Subcutaneous abdominal adipose tissue (tissue), 5 donors: ENCODE data around the gene TRIM4.
"Not testable (repeated sequence)": the region's sequence is repeated elsewhere in the genome, so short reads cannot be mapped to it uniquely, and the experiment has no call there.

Experiments
- H3K27ac ChIP-seq: one replicate; pipeline ENCODE4 v1.7.0; 2013; ENCODE audit warnings: low read depth, mild to moderate bottlenecking, inconsistent platforms, low read length, moderate library complexity
- H3K27me3 ChIP-seq, 5 donors: one replicate each; pipeline ENCODE4 v1.7.0; 2013; ENCODE audit warnings: low read length in 5 of 5, inconsistent platforms in 1 of 5; ENCODE audit not compliant: control insufficient read depth in 5 of 5, insufficient read depth in 4 of 5
- H3K36me3 ChIP-seq, 5 donors: one replicate each; pipeline ENCODE4 v1.7.0; 2013; ENCODE audit warnings: low read length in 5 of 5; ENCODE audit not compliant: control insufficient read depth in 5 of 5, insufficient read depth in 5 of 5
- H3K4me1 ChIP-seq, 5 donors: one replicate each; pipeline ENCODE4 v1.7.0; 2013; ENCODE audit warnings: low read length in 5 of 5, mild to moderate bottlenecking in 3 of 5, moderate library complexity in 1 of 5; ENCODE audit not compliant: control insufficient read depth in 5 of 5, insufficient read depth in 5 of 5
- H3K4me3 ChIP-seq, 5 donors: one replicate each; pipeline ENCODE4 v1.7.0; 2013; ENCODE audit warnings: low read length in 5 of 5, low read depth in 1 of 5
- H3K9ac ChIP-seq, 5 donors: one replicate each; pipeline ENCODE4 v1.7.0; 2013; ENCODE audit warnings: low read length in 5 of 5, mild to moderate bottlenecking in 4 of 5, moderate library complexity in 3 of 5
- H3K9me3 ChIP-seq, 5 donors: one replicate each; pipeline ENCODE4 v1.7.0; 2013; ENCODE audit warnings: low read length in 5 of 5; ENCODE audit not compliant: control insufficient read depth in 5 of 5
- donor health status: healthy.
- donor health status: healthy.
- donor health status: healthy.
- donor health status: healthy.
- donor health status: healthy.

The TRIM4 gene

GRCh38 chr7:99894738-99895137 lies 24.6 kb downstream of the TRIM4 start:
- Histone ChIP-seq H3K36me3 (peaks cover 18 to 43% (median 33%) of the 10 kb centered on the region in 5 donors), H3K9ac (no peak overlapping the region), H3K9me3 (no peaks in the 10 kb centered on the region), H3K27ac (no peak overlapping the region), H3K4me1 (no peaks in the 10 kb centered on the region), H3K27me3 (no peaks in the 10 kb centered on the region), H3K4me3 (no peak overlapping the region)

GRCh38 chr7:99893280-99893679 lies 26.1 kb downstream of the TRIM4 start:
- Histone ChIP-seq H3K36me3 (peaks cover 24 to 39% (median 34%) of the 10 kb centered on the region in 5 donors), H3K4me3 (no peak overlapping the region), H3K9ac (no peak overlapping the region), H3K4me1 (no peaks in the 10 kb centered on the region), H3K27ac (no peak overlapping the region), H3K9me3 (no peaks in the 10 kb centered on the region), H3K27me3 (no peaks in the 10 kb centered on the region)

- H3K9me3 ChIP-seq, H3K27ac ChIP-seq, H3K4me1 ChIP-seq, H3K27me3 ChIP-seq, H3K4me3 ChIP-seq, H3K9ac ChIP-seq: not testable (repeated sequence)
- H3K36me3 ChIP-seq, result peaks cover 24 to 34% (median 31%) of the 10 kb centered on the region in 5 donors
Observed at GRCh38 chr7:99890348-99890747, 29.0 kb downstream of the TRIM4 start.

GRCh38 chr7:99888366-99888765 lies 31.0 kb downstream of the TRIM4 start:
- not testable (repeated sequence) for H3K9me3 ChIP-seq, H3K9ac ChIP-seq, H3K27me3 ChIP-seq, H3K4me1 ChIP-seq, H3K27ac ChIP-seq, H3K4me3 ChIP-seq
- peaks cover 24 to 34% (median 31%) of the 10 kb centered on the region in 5 donors for H3K36me3 ChIP-seq

- no peak overlapping the region for H3K27ac ChIP-seq
- H3K4me3 ChIP-seq, result no peak overlapping the region
- H3K9ac ChIP-seq, result no peak overlapping the region
- H3K9me3 ChIP-seq, result no peaks in the 10 kb centered on the region
- no peaks in the 10 kb centered on the region for H3K4me1 ChIP-seq
- H3K36me3 ChIP-seq, result peaks cover 0 to 4% (median 3%) of the 10 kb centered on the region in 5 donors
- H3K27me3 ChIP-seq, result no peaks in the 10 kb centered on the region
Observed at GRCh38 chr7:99881370-99881769, 38.0 kb downstream of the TRIM4 start.

- H3K4me3 ChIP-seq, result no peak within 1 kb of the TSS
- H3K27me3 ChIP-seq, result no peaks in the 10 kb centered on the region
- H3K4me1 ChIP-seq, result no peaks in the 10 kb centered on the region
- H3K27ac ChIP-seq, result no peak within 1 kb of the TSS
- H3K36me3 ChIP-seq, result peaks cover 0 to 10% (median 4%) of the 10 kb centered on the region in 5 donors
- no peak within 1 kb of the TSS for H3K9ac ChIP-seq
- H3K9me3 ChIP-seq, result no peaks in the 10 kb centered on the region
Observed at GRCh38 chr7:99876933-99877332, 42.4 kb downstream of the TRIM4 start, which contains the start of gene OR2AE1. OR2AE1 (minus strand) TSS chr7:99877033; CDS start chr7:99877033, 0 bp downstream.

- H3K27me3 ChIP-seq, result no peaks in the 10 kb centered on the region
- H3K4me3 ChIP-seq, result no peak overlapping the region
- peaks cover 0 to 10% (median 4%) of the 10 kb centered on the region in 5 donors for H3K36me3 ChIP-seq
- H3K9me3 ChIP-seq, result no peaks in the 10 kb centered on the region
- H3K4me1 ChIP-seq, result no peaks in the 10 kb centered on the region
- H3K27ac ChIP-seq, result no peak overlapping the region
- no peak overlapping the region for H3K9ac ChIP-seq
Observed at GRCh38 chr7:99876491-99876890, 42.8 kb downstream of the TRIM4 start.

GRCh38 chr7:99868246-99868645 lies 51.1 kb downstream of the TRIM4 start:
- Histone ChIP-seq H3K4me1 (no peaks in the 10 kb centered on the region), H3K9ac (no peak overlapping the region), H3K27ac (no peak overlapping the region), H3K9me3 (peaks cover 0 to 8% (median 0%) of the 10 kb centered on the region in 5 donors), H3K36me3 (no peaks in the 10 kb centered on the region), H3K4me3 (no peak overlapping the region), H3K27me3 (no peaks in the 10 kb centered on the region)

- not testable (repeated sequence) for H3K36me3 ChIP-seq, H3K9ac ChIP-seq, H3K4me3 ChIP-seq, H3K27me3 ChIP-seq, H3K4me1 ChIP-seq, H3K9me3 ChIP-seq, H3K27ac ChIP-seq
Observed at GRCh38 chr7:99867477-99867876, 51.9 kb downstream of the TRIM4 start.

GRCh38 chr7:99863847-99864440 lies 55.4 kb downstream of the TRIM4 start:
- Histone ChIP-seq H3K4me1 (no peaks in the 10 kb centered on the region), H3K27me3 (no peaks in the 10 kb centered on the region), H3K9ac (no peak overlapping the region), H3K27ac (no peak overlapping the region), H3K9me3 (peaks cover 0 to 8% (median 0%) of the 10 kb centered on the region in 5 donors), H3K4me3 (no peak overlapping the region), H3K36me3 (no peaks in the 10 kb centered on the region)
